Measurements from ENCODE around the gene RPL4.
"Not testable (repeated sequence)": the region's sequence is repeated elsewhere in the genome, so short reads cannot be mapped to it uniquely, and the experiment has no call there.

RPL4 gene

DNA sequence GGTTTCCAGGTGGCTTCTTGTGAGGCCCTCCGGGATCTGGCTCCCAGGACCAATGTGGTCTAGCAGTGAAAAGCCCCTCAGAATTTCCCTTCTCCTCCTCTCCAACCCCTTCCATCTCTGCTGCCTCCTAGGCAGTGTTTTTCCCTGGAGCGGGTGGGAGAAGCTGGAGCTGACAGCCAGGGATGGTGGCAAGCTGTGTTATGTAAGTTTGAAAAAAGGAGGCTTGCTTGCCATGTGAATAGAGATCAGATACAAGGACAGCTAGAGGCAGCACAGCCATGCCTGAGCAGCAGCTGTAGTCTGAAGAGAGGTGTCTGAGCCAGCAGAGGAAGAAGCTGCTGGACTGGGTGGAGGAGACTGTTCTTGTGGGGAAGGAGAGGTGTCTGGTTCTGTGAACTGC lies 27.6 kb downstream of the RPL4 start:
- Histone ChIP-seq H3K4me1 (peaks cover 8% of the 10 kb centered on the region), H3K4me2 (no peak overlapping the region), H3K9me3 (no peaks in the 10 kb centered on the region), H3K9ac (no peak overlapping the region), H3K27ac (0 out of 2 replicates have a peak overlapping the region, but pooled peaks have one; percentile 41), H3K4me3 (no peak overlapping the region), H3K27me3 (no peaks in the 10 kb centered on the region), H4K20me1 (peaks cover 16% of the 10 kb centered on the region; the same call in 1 of the 2 replicates), H3K36me3 (peaks cover 20% of the 10 kb centered on the region)
- no peak for TF ChIP-seq Cebpa-rat (IDR thresholded peaks at IDR 0.05)

DNA sequence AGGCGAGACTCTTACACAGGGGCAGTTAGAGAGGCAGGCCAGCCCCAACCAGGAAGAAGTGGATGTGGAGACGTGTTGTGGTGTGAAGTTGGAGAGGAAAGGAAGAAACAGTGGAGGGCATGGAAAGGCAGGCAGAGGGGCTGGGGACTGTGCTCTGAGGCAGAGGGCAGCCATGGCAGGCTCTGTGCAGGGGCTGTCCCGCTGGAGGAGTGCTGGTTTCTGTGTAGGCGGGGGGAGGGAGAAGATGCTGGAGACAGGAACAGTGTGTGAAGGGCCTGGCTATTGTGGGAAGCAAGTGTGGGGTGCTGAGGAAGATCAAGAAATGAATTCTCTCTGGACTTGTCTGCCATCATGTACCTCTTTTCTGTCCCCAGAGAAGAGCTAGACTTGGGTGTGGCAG lies 28.1 kb downstream of the RPL4 start:
- Histone ChIP-seq H3K27ac (peak overlapping the region; percentile 41; the same call in 1 of the 2 replicates), H3K9me3 (no peaks in the 10 kb centered on the region), H3K27me3 (no peaks in the 10 kb centered on the region), H4K20me1 (peaks cover 16% of the 10 kb centered on the region; the same call in 1 of the 2 replicates), H3K4me3 (no peak overlapping the region), H3K36me3 (peaks cover 16% of the 10 kb centered on the region), H3K4me2 (no peak overlapping the region), H3K9ac (no peak overlapping the region), H3K4me1 (peaks cover 12% of the 10 kb centered on the region)
- no peak for TF ChIP-seq Cebpa-rat (IDR thresholded peaks at IDR 0.05)

DNA sequence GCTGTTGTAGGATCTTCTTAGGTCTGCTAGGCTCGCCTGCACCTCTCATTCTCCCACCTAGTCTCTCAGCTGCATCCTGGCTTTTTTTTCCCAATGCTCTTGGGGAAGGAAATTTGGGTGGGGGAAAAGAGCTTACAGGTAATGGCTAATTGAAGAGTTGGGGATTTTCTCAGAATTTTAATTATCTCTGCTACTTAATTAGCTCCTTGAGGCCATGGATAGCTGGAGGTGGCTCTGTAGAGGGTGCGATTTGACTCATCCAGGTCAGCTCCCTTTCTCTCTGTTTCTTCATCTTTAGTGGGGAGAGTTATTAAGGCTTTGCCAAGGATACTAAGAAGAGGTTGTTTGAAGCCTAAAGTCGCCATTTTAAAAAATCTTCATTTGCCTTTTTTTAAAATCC lies 29.7 kb downstream of the RPL4 start:
- H3K9me3 ChIP-seq = no peaks in the 10 kb centered on the region
- 0 out of 2 replicates have a peak, but pooled peaks cover 9% of the 10 kb centered on the region for H3K36me3 ChIP-seq
- no peak overlapping the region for H3K4me2 ChIP-seq
- peaks cover 16% of the 10 kb centered on the region; the same call in 1 of the 2 replicates for H4K20me1 ChIP-seq
- H3K27me3 ChIP-seq = no peaks in the 10 kb centered on the region
- H3K4me1 ChIP-seq = peaks cover 21% of the 10 kb centered on the region
- no peak overlapping the region for H3K9ac ChIP-seq
- H3K4me3 ChIP-seq = no peak overlapping the region
- no peak overlapping the region for H3K27ac ChIP-seq
- no peak for TF ChIP-seq Cebpa-rat (IDR thresholded peaks at IDR 0.05)

- Histone ChIP-seq H3K4me1 (peaks cover 21% of the 10 kb centered on the region), H3K27me3 (no peaks in the 10 kb centered on the region), H3K27ac (no peak overlapping the region), H4K20me1 (peaks cover 16% of the 10 kb centered on the region; the same call in 1 of the 2 replicates), H3K9ac (no peak overlapping the region), H3K36me3 (0 out of 2 replicates have a peak, but pooled peaks cover 9% of the 10 kb centered on the region), H3K4me3 (no peak overlapping the region), H3K9me3 (no peaks in the 10 kb centered on the region), H3K4me2 (0 out of 2 replicates have a peak overlapping the region, but pooled peaks have one; percentile 9)
- TF ChIP-seq Cebpa-rat (IDR thresholded peaks at IDR 0.05) = no peak
Observed at GRCh38 chr15:66474135-66474534, 30.5 kb downstream of the RPL4 start.

DNA sequence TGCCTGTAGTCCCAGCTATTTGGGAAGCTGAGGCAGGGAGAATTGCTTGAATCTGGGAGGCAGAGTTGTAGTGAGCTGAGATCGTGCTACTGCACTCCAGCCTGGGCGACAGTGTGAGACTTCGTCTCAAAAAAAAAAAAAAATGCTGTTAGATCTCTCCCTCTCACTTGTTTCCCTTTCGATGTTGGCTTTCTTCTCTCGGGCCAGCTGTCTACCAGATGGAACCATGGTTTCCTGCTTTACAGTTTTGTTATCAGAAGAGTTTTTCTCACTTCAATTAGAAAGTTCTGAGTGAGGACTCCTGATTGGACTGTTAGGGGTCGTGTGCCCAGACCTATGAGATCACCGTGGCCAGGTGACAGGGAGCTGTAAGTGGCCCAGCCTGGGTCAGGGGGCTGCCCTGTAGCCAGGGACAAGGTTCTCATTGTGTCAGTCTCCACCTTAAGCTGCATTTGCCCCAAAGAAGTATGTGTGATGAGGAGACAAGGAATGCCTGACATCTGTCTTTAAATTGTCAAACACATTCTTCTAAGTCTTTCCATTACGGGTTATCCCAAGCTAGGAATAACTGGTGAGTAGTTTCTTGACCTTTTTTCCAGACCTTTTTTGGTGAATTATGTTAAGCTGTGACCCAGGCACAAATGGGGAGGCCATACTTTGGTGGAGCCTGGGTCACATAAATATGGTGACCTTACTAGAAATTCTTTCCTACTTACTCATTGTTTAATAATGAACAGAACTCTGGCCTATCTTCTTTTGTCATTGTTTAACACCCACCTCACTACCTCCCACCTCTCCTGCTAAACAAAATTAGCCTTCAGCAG lies 32.3 kb downstream of the RPL4 start:
- Histone ChIP-seq H3K9me3 (no peaks in the 10 kb centered on the region), H3K27ac (peak overlapping the region; percentile 27; the same call in 1 of the 2 replicates), H3K4me3 (no peak overlapping the region), H3K36me3 (0 out of 2 replicates have a peak, but pooled peaks cover 15% of the 10 kb centered on the region), H3K4me2 (peak overlapping the region; percentile 70), H3K4me1 (peaks cover 21% of the 10 kb centered on the region), H3K9ac (peak overlapping the region; percentile 2; the same call in 1 of the 2 replicates), H4K20me1 (peaks cover 11% of the 10 kb centered on the region; the same call in 1 of the 2 replicates), H3K27me3 (no peaks in the 10 kb centered on the region)
- no peak for TF ChIP-seq Cebpa-rat (IDR thresholded peaks at IDR 0.05)

DNA sequence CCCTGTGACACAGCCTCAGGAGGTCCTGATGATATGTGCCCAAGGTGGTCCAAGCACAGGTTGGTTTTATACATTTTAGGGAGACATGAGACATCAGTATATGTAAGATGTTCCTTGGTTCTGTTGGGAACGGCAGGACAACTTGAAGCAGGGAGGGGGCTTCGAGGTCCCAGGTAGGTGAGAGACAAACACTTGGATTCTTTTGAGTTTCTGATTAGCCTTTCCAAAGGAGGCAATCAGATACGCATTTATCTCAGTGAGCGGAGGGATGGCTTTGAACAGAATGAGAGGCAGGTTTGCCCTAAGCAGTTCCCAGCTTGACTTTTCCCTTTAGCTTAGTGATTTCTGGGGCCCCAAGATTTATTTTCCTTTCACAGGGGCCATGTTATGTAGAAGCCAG lies 33.8 kb downstream of the RPL4 start:
- H3K27ac ChIP-seq, H3K27me3 ChIP-seq, H3K4me3 ChIP-seq, H4K20me1 ChIP-seq, H3K9ac ChIP-seq, H3K9me3 ChIP-seq: not testable (repeated sequence)
- peaks cover 15% of the 10 kb centered on the region; the same call in 1 of the 2 replicates for H3K36me3 ChIP-seq
- H3K4me1 ChIP-seq = peaks cover 21% of the 10 kb centered on the region
- H3K4me2 ChIP-seq = peak overlapping the region; percentile 70; the same call in 1 of the 2 replicates

- not testable (repeated sequence) for H3K27ac ChIP-seq, H3K27me3 ChIP-seq, H3K9ac ChIP-seq, H3K4me2 ChIP-seq, H3K4me3 ChIP-seq, H4K20me1 ChIP-seq, H3K9me3 ChIP-seq
- Histone ChIP-seq H3K4me1 (peaks cover 17% of the 10 kb centered on the region), H3K36me3 (peaks cover 33% of the 10 kb centered on the region)
Observed at GRCh38 chr15:66467162-66468040, 37.3 kb downstream of the RPL4 start.

GRCh38 chr15:66465294-66465693 lies 39.4 kb downstream of the RPL4 start:
- H4K20me1 ChIP-seq, H3K9me3 ChIP-seq, H3K4me1 ChIP-seq, H3K4me3 ChIP-seq, H3K27ac ChIP-seq, H3K4me2 ChIP-seq, H3K27me3 ChIP-seq, H3K9ac ChIP-seq: not testable (repeated sequence)
- peaks cover 41% of the 10 kb centered on the region for H3K36me3 ChIP-seq

- H3K9ac ChIP-seq = no peak overlapping the region
- H3K4me2 ChIP-seq = no peak overlapping the region
- H3K27me3 ChIP-seq = no peaks in the 10 kb centered on the region
- H3K9me3 ChIP-seq = no peaks in the 10 kb centered on the region
- peaks cover 39% of the 10 kb centered on the region for H3K36me3 ChIP-seq
- no peak overlapping the region for H3K4me3 ChIP-seq
- no peaks in the 10 kb centered on the region for H4K20me1 ChIP-seq
- TF ChIP-seq Cebpa-rat (IDR thresholded peaks at IDR 0.05) = no peak
- H3K27ac ChIP-seq = no peak overlapping the region
- H3K4me1 ChIP-seq = no peaks in the 10 kb centered on the region
Observed at GRCh38 chr15:66462627-66463026, 42.0 kb downstream of the RPL4 start.

DNA sequence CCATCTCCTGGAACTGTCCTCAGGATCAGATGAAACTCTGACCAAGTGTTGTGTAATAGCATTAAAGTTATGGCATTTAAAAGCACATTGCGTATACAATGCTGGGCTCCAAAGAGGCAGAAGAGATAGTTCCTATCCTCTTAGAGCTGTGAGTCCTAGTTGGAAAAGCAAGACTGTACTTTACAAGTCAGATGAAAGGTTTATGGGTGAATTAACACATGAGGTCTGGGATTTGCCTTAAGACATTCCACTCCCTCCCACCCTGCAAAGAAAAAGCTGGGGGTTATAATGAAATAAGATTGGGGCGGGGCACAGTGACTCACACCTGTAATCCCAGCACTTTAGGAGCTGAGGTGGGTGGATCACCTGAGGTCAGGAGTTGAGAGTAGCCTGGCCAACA lies 42.7 kb downstream of the RPL4 start:
- Histone ChIP-seq H3K36me3 (peaks cover 36% of the 10 kb centered on the region), H3K27me3 (no peaks in the 10 kb centered on the region), H3K27ac (no peak overlapping the region), H3K9me3 (no peaks in the 10 kb centered on the region), H3K4me3 (no peak overlapping the region), H3K9ac (no peak overlapping the region), H3K4me1 (no peaks in the 10 kb centered on the region), H4K20me1 (no peaks in the 10 kb centered on the region), H3K4me2 (no peak overlapping the region)
- TF ChIP-seq Cebpa-rat (IDR thresholded peaks at IDR 0.05) = no peak

GRCh38 chr15:66461294-66461693 lies 43.4 kb downstream of the RPL4 start:
- H3K9ac ChIP-seq, H3K4me3 ChIP-seq, H3K4me2 ChIP-seq, H3K27ac ChIP-seq, H3K4me1 ChIP-seq, H3K9me3 ChIP-seq, H4K20me1 ChIP-seq, H3K27me3 ChIP-seq: not testable (repeated sequence)
- H3K36me3 ChIP-seq = peaks cover 36% of the 10 kb centered on the region

All from BLaER1 (cell line).